Activated naive CD8-positive, alpha-beta T cell treated with anti-CD3 and anti-CD28 coated beads for 36 hours (primary cell): ENCODE data around the gene TUBA4A. TPM values are rescaled to one million over a fixed set of nuclear protein-coding genes. Genes with fewer than 3 reads are reported as not detected.
"Not testable (repeated sequence)": the region's sequence is repeated elsewhere in the genome, so short reads cannot be mapped to it uniquely, and the experiment has no call there.

Experiments used
- DNase-seq: peaks from one replicate; pipeline ENCODE4 v3.0.0; 2021
- H3K27ac Mint-ChIP-seq: one replicate; pipeline ENCODE4 v1.8.0; 2022; ENCODE audit warnings: mild to moderate bottlenecking, moderate library complexity, mixed read lengths
- H3K27me3 Mint-ChIP-seq: one replicate; pipeline ENCODE4 v1.8.0; 2022; ENCODE audit warnings: mild to moderate bottlenecking, mixed read lengths
- H3K36me3 Mint-ChIP-seq: one replicate; pipeline ENCODE4 v1.8.0; 2021; ENCODE audit warnings: mild to moderate bottlenecking, mixed read lengths
- H3K4me1 Mint-ChIP-seq: one replicate; pipeline ENCODE4 v1.8.0; 2021; ENCODE audit warnings: mixed read lengths
- H3K4me3 Mint-ChIP-seq: one replicate; pipeline ENCODE4 v1.8.0; 2022; ENCODE audit warnings: mild to moderate bottlenecking, moderate library complexity, mixed read lengths
- H3K9me3 Mint-ChIP-seq: one replicate; pipeline ENCODE4 v1.8.0; 2022; ENCODE audit warnings: mixed read lengths
- total RNA-seq, 2 experiments: library from RNA; stranded (reverse); gene quantifications; one replicate each; pipeline ENCODE4 v1.2.3, GENCODE V29; 2021

Gene TUBA4A
- total RNA-seq, 2 experiments from 2014 or later: 208 to 212 TPM

GRCh38 chr2:219290381-219291171 lies 36.9 kb upstream of the TUBA4A start:
- no peak overlapping the region for H3K27ac Mint-ChIP-seq
- H3K36me3 Mint-ChIP-seq: no peaks in the 10 kb centered on the region
- DNase-seq: no peak
- H3K4me3 Mint-ChIP-seq: no peak overlapping the region
- no peaks in the 10 kb centered on the region for H3K9me3 Mint-ChIP-seq
- no peaks in the 10 kb centered on the region for H3K27me3 Mint-ChIP-seq
- H3K4me1 Mint-ChIP-seq: peaks cover 14% of the 10 kb centered on the region

- H3K4me1 Mint-ChIP-seq: peaks cover 10% of the 10 kb centered on the region
- no peaks in the 10 kb centered on the region for H3K9me3 Mint-ChIP-seq
- no peak for DNase-seq
- H3K27ac Mint-ChIP-seq: no peak overlapping the region
- H3K36me3 Mint-ChIP-seq: no peaks in the 10 kb centered on the region
- no peaks in the 10 kb centered on the region for H3K27me3 Mint-ChIP-seq
- H3K4me3 Mint-ChIP-seq: no peak overlapping the region
Measured at GRCh38 chr2:219289537-219290361, 36.0 kb upstream of the TUBA4A start.

GRCh38 chr2:219289195-219289536 lies 35.4 kb upstream of the TUBA4A start:
- Mint-ChIP-seq H3K27me3 (no peaks in the 10 kb centered on the region), H3K27ac (no peak overlapping the region), H3K9me3 (no peaks in the 10 kb centered on the region), H3K4me3 (no peak overlapping the region), H3K36me3 (no peaks in the 10 kb centered on the region), H3K4me1 (peaks cover 7% of the 10 kb centered on the region)
- DNase-seq: no peak

GRCh38 chr2:219287580-219288265 lies 34.0 kb upstream of the TUBA4A start:
- DNase-seq: no peak
- Mint-ChIP-seq H3K4me3 (no peak overlapping the region), H3K27ac (no peak overlapping the region), H3K27me3 (no peaks in the 10 kb centered on the region), H3K9me3 (no peaks in the 10 kb centered on the region), H3K36me3 (peaks cover 7% of the 10 kb centered on the region), H3K4me1 (peaks cover 6% of the 10 kb centered on the region)

- not testable (repeated sequence) for H3K27ac Mint-ChIP-seq, H3K36me3 Mint-ChIP-seq, H3K27me3 Mint-ChIP-seq, H3K4me1 Mint-ChIP-seq, H3K9me3 Mint-ChIP-seq, H3K4me3 Mint-ChIP-seq, DNase-seq
Measured at GRCh38 chr2:219287116-219287440, 33.4 kb upstream of the TUBA4A start.

GRCh38 chr2:219286436-219287115 lies 32.9 kb upstream of the TUBA4A start:
- H3K36me3 Mint-ChIP-seq: peaks cover 10% of the 10 kb centered on the region
- no peak overlapping the region for H3K4me3 Mint-ChIP-seq
- no peak for DNase-seq
- no peak overlapping the region for H3K27ac Mint-ChIP-seq
- no peaks in the 10 kb centered on the region for H3K9me3 Mint-ChIP-seq
- H3K27me3 Mint-ChIP-seq: no peaks in the 10 kb centered on the region
- peaks cover 8% of the 10 kb centered on the region for H3K4me1 Mint-ChIP-seq

GRCh38 chr2:219285894-219286425 lies 32.2 kb upstream of the TUBA4A start:
- no peak for DNase-seq
- H3K27ac Mint-ChIP-seq: no peak overlapping the region
- no peaks in the 10 kb centered on the region for H3K27me3 Mint-ChIP-seq
- peaks cover 14% of the 10 kb centered on the region for H3K4me1 Mint-ChIP-seq
- no peak overlapping the region for H3K4me3 Mint-ChIP-seq
- peaks cover 11% of the 10 kb centered on the region for H3K36me3 Mint-ChIP-seq
- no peaks in the 10 kb centered on the region for H3K9me3 Mint-ChIP-seq

GRCh38 chr2:219285373-219285735 lies 31.6 kb upstream of the TUBA4A start:
- DNase-seq: no peak
- Mint-ChIP-seq H3K4me1 (peaks cover 20% of the 10 kb centered on the region), H3K4me3 (no peak overlapping the region), H3K27me3 (no peaks in the 10 kb centered on the region), H3K27ac (no peak overlapping the region), H3K9me3 (no peaks in the 10 kb centered on the region), H3K36me3 (peaks cover 13% of the 10 kb centered on the region)

- no peak overlapping the region for H3K4me3 Mint-ChIP-seq
- peaks cover 16% of the 10 kb centered on the region for H3K36me3 Mint-ChIP-seq
- H3K9me3 Mint-ChIP-seq: no peaks in the 10 kb centered on the region
- no peak for DNase-seq
- H3K4me1 Mint-ChIP-seq: peaks cover 26% of the 10 kb centered on the region
- no peak overlapping the region for H3K27ac Mint-ChIP-seq
- no peaks in the 10 kb centered on the region for H3K27me3 Mint-ChIP-seq
Measured at GRCh38 chr2:219284501-219285372, 31.0 kb upstream of the TUBA4A start.

- Mint-ChIP-seq H3K27ac (no peak overlapping the region), H3K4me3 (no peak overlapping the region), H3K4me1 (peaks cover 36% of the 10 kb centered on the region), H3K9me3 (no peaks in the 10 kb centered on the region), H3K36me3 (peaks cover 16% of the 10 kb centered on the region), H3K27me3 (no peaks in the 10 kb centered on the region)
- DNase-seq: no peak
Measured at GRCh38 chr2:219282943-219283581, 29.3 kb upstream of the TUBA4A start.

- peaks cover 43% of the 10 kb centered on the region for H3K4me1 Mint-ChIP-seq
Measured at GRCh38 chr2:219282375-219282774, 28.7 kb upstream of the TUBA4A start.

GRCh38 chr2:219281588-219281987 lies 27.9 kb upstream of the TUBA4A start:
- no peak overlapping the region for H3K4me3 Mint-ChIP-seq
- peaks cover 45% of the 10 kb centered on the region for H3K4me1 Mint-ChIP-seq
- H3K27ac Mint-ChIP-seq: no peak overlapping the region
- no peaks in the 10 kb centered on the region for H3K27me3 Mint-ChIP-seq
- H3K36me3 Mint-ChIP-seq: peaks cover 16% of the 10 kb centered on the region
- no peaks in the 10 kb centered on the region for H3K9me3 Mint-ChIP-seq
- DNase-seq: no peak

More at GRCh38 chr2:219282375-219282774, 28.7 kb upstream of the TUBA4A start:
- Mint-ChIP-seq H3K27me3 (no peaks in the 10 kb centered on the region), H3K9me3 (no peaks in the 10 kb centered on the region), H3K4me3 (no peak overlapping the region), H3K27ac (no peak overlapping the region), H3K36me3 (peaks cover 16% of the 10 kb centered on the region)
- DNase-seq: no peak

GRCh38 chr2:219280651-219281050 lies 26.9 kb upstream of the TUBA4A start:
- Mint-ChIP-seq H3K4me1 (peaks cover 45% of the 10 kb centered on the region), H3K9me3 (no peaks in the 10 kb centered on the region), H3K36me3 (peaks cover 16% of the 10 kb centered on the region), H3K27ac (peak overlapping the region; percentile 57), H3K4me3 (peak overlapping the region; percentile 91), H3K27me3 (no peaks in the 10 kb centered on the region)
- DNase-seq: no peak
